BJ (cell line): Measurements from ENCODE around the gene RELT. TPM values are rescaled to one million over a fixed set of nuclear protein-coding genes. Genes with fewer than 3 reads are reported as not detected.

Experiments used
- CTCF ChIA-PET: fragments of 350-600 bp; formaldehyde crosslinking; extraction: SDS; loops from one replicate; lab custom pipeline; 2021; ENCODE audit warnings: antibody characterized with exemption, inconsistent platforms; lab: Yijun Ruan, JAX
- POLR2A ChIA-PET: fragments of 300-600 bp; sonication (Branson Sonifier 250); formaldehyde crosslinking; extraction: SDS; loops from one replicate; lab custom pipeline; 2021; ENCODE audit warnings: antibody characterized with exemption; lab: Charles Lee
- DNase-seq: peaks from one replicate; pipeline ENCODE4 v3.0.0-alpha.2; 2011; ENCODE audit warnings: low read depth
- H3K27me3 ChIP-seq: 2 replicates; pipeline ENCODE4 v1.6.0; 2011; ENCODE audit warnings: low read length; ENCODE audit not compliant: control insufficient read depth, insufficient read depth
- H3K36me3 ChIP-seq: 2 replicates; pipeline ENCODE4 v1.5.1; 2011; ENCODE audit warnings: low read length; ENCODE audit not compliant: control insufficient read depth, insufficient read depth
- H3K4me3 ChIP-seq: 2 replicates; pipeline ENCODE4 v1.5.1; 2011; ENCODE audit warnings: low read depth, mild to moderate bottlenecking, control low read depth, low read length
- polyA plus RNA-seq: library from polyadenylated mRNA; depleted of rRNA; stranded (reverse); fragments of >200 nt; gene quantifications from 2 replicates; pipeline ENCODE4 v1.2.3, GENCODE V29; 2011
- TF ChIP-seq, protein P1 (sequence below): IDR thresholded peaks from 2 replicates; pipeline ENCODE4 v1.5.1; 2011; ENCODE audit warnings: low read depth, mild to moderate bottlenecking, control low read depth, inconsistent platforms, low read length, moderate library complexity; ENCODE audit not compliant: insufficient read depth

The RELT gene
- polyA plus RNA-seq, 1 experiment, result 3.7 TPM

- no peak overlapping the region for H3K4me3 ChIP-seq
- no peaks in the 10 kb centered on the region for H3K27me3 ChIP-seq
- TF ChIP-seq, protein P1, sequence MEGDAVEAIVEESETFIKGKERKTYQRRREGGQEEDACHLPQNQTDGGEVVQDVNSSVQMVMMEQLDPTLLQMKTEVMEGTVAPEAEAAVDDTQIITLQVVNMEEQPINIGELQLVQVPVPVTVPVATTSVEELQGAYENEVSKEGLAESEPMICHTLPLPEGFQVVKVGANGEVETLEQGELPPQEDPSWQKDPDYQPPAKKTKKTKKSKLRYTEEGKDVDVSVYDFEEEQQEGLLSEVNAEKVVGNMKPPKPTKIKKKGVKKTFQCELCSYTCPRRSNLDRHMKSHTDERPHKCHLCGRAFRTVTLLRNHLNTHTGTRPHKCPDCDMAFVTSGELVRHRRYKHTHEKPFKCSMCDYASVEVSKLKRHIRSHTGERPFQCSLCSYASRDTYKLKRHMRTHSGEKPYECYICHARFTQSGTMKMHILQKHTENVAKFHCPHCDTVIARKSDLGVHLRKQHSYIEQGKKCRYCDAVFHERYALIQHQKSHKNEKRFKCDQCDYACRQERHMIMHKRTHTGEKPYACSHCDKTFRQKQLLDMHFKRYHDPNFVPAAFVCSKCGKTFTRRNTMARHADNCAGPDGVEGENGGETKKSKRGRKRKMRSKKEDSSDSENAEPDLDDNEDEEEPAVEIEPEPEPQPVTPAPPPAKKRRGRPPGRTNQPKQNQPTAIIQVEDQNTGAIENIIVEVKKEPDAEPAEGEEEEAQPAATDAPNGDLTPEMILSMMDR, result no peak
- DNase-seq, result no peak
- H3K36me3 ChIP-seq, result peaks cover 48% of the 10 kb centered on the region
- CTCF ChIA-PET, result interaction anchor here (0.8 to 2.3 kb wide), 5 partner anchors 10 to 306 kb away, joined by 3 to 7 read pairs (median 3); no protein-coding TSS in a partner anchor
- POLR2A ChIA-PET, result interaction anchor here (0.5 kb wide), 1 partner anchor 282 kb away, joined by 14 read pairs; no protein-coding TSS in a partner anchor
Observed at GRCh38 chr11:73355109-73355508, 21.1 kb upstream of the RELT start.

- H3K4me3 ChIP-seq, result no peak overlapping the region
- H3K27me3 ChIP-seq, result no peaks in the 10 kb centered on the region
- ChIA-PET CTCF (interaction anchor here (0.8 to 4.3 kb wide), 4 partner anchors 8 to 50 kb away, joined by 3 to 20 read pairs (median 4); partner anchors contain the start of gene ARHGEF17), POLR2A (no interaction called here)
- no peak for DNase-seq
- TF ChIP-seq, protein P1, result no peak
- H3K36me3 ChIP-seq, result peaks cover 60% of the 10 kb centered on the region
Observed at GRCh38 chr11:73356979-73357860, 19.0 kb upstream of the RELT start.

DNA sequence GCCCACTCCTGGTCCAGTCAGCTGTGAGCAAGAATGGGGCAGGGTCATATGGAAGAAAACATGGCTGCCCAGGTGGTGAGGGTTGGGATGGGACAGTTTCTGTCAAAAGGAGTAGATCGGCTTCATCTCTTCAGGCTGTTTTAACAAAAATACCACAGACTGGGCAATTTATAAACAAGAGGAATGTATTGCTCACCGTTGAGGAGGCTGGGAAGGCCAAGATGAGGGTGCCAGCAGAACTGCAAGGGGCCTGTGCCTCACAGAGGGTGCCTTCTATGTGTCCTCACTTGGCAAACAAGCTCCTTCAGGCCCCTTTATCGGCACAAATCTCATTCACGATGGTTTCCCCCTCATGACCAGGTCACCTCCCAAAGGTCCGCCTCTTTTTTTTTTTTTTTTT, 18.1 kb upstream of the RELT start:
- no peaks in the 10 kb centered on the region for H3K27me3 ChIP-seq
- DNase-seq, result no peak
- TF ChIP-seq, protein P1, result no peak
- ChIA-PET CTCF (interaction anchor here (1.6 to 9.0 kb wide), 5 partner anchors 7 to 303 kb away, joined by 5 to 78 read pairs (median 13); partner anchors contain the start of gene ARHGEF17), POLR2A (no interaction called here)
- H3K36me3 ChIP-seq, result peaks cover 60% of the 10 kb centered on the region
- no peak overlapping the region for H3K4me3 ChIP-seq

- no peak for DNase-seq
- Histone ChIP-seq H3K4me3 (no peak overlapping the region), H3K27me3 (no peaks in the 10 kb centered on the region), H3K36me3 (peaks cover 67% of the 10 kb centered on the region)
- CTCF ChIA-PET, result interaction anchor here (0.8 to 9.0 kb wide), 6 partner anchors 8 to 302 kb away, joined by 4 to 78 read pairs (median 10); partner anchors contain the start of gene ARHGEF17
- TF ChIP-seq, protein P1, result no peak
- POLR2A ChIA-PET, result no interaction called here
Observed at GRCh38 chr11:73359341-73359740, 16.9 kb upstream of the RELT start.

- ChIA-PET CTCF (interaction anchor here (1.0 to 9.0 kb wide), 7 partner anchors 9 to 301 kb away, joined by 3 to 78 read pairs (median 8); partner anchors contain the start of gene ARHGEF17), POLR2A (no interaction called here)
- H3K4me3 ChIP-seq, result no peak overlapping the region
- TF ChIP-seq, protein P1, result peak; percentile 45
- peaks cover 73% of the 10 kb centered on the region for H3K36me3 ChIP-seq
- no peaks in the 10 kb centered on the region for H3K27me3 ChIP-seq
- no peak for DNase-seq
Observed at GRCh38 chr11:73359930-73360742, 16.1 kb upstream of the RELT start.
